Measurements from ENCODE around the gene XPO6. TPM values are rescaled to one million over a fixed set of nuclear protein-coding genes. Genes with fewer than 3 reads are reported as not detected.

XPO6 gene
- total and polyA plus RNA-seq, 12 donors: 61.1 to 194 (median 95.8) TPM

DNA sequence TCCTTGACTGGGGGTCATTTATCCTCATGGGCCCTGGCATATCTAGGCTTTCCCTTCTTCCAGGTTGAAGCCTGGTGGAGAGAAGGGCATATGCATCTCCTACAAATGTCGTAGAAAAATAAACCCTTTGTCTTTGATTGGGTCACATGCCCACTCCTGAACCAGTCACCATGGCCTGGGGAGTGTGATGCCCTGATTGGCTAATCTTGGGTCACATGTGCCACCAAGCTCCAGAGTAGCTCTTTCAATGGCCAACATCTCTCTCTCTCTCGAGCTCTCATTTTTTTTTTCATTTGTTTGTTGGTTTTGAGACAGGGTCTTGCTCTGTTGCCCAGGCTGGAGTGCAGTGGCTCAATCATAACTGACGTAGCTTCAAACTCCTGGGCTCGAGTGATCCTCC, 5.6 kb upstream of the XPO6 start:
- Histone ChIP-seq H3K27me3 (no peaks in the 10 kb centered on the region), H3K27ac (no peak overlapping the region), H3K9me3 (replicated peaks in 1 of 3) (no peaks in the 10 kb centered on the region), H3K36me3 (replicated peaks in 1 of 2) (no peaks in the 10 kb centered on the region), H3K4me1 (replicated peaks in 1 of 2) (peaks cover 0 to 4% of the 10 kb centered on the region in 2 donors), H3K4me3 (no peak overlapping the region)
- 82 to 92% (median 88%) methylated on average over 4 of the region's 4 CpGs for WGBS, 4 donors
- TF ChIP-seq, protein P1, sequence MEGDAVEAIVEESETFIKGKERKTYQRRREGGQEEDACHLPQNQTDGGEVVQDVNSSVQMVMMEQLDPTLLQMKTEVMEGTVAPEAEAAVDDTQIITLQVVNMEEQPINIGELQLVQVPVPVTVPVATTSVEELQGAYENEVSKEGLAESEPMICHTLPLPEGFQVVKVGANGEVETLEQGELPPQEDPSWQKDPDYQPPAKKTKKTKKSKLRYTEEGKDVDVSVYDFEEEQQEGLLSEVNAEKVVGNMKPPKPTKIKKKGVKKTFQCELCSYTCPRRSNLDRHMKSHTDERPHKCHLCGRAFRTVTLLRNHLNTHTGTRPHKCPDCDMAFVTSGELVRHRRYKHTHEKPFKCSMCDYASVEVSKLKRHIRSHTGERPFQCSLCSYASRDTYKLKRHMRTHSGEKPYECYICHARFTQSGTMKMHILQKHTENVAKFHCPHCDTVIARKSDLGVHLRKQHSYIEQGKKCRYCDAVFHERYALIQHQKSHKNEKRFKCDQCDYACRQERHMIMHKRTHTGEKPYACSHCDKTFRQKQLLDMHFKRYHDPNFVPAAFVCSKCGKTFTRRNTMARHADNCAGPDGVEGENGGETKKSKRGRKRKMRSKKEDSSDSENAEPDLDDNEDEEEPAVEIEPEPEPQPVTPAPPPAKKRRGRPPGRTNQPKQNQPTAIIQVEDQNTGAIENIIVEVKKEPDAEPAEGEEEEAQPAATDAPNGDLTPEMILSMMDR (IDR thresholded peaks at IDR 0.05): no peak
- TF ChIP-seq POLR2A (IDR thresholded peaks at IDR 0.05): no peak
- intact Hi-C loops (cut with DNase I): no loop called here
- no peak for DNase-seq

DNA sequence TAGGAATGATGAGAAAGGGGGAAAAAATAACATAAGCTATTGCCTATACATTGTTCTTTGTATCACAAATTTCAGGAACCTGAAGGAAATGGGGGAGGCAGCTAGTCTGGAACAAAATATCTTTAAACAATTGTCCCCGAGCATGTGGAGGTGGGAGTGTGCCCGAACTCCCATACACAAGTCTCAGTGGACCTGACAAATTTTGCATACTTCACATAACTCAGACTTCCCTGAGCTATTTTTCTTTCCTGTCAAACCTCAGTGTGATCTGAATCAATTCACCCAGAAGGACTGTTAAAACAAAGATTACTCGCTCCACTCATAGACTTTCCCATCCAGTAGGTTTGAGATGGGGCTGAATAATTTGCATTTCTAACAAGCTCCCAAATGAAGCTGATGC, 1.6 kb upstream of the XPO6 start:
- WGBS, 4 donors: 73 to 79% (median 75%) methylated on average over 3 of the region's 3 CpGs
- intact Hi-C loops (cut with DNase I): no loop called here

DNA sequence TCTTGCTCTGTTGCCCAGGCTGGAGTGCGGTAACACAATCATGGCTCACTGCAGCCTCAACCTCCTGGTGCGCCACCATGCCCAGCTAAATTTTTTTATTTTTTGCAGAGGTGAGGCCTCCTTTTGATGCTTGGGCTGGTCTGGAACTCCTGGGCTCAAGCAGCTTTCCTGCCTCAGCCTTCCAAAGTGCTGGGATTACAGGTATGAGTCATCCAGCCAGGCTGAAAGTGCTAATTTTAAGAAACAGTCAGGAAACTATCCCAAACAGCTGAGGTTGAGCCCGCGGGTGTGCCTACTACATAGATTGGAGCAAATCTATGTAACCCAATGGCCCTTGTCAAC, 738 bp upstream of the XPO6 start:
- TF ChIP-seq, protein P1 (IDR thresholded peaks at IDR 0.05): no peak
- no peak for TF ChIP-seq POLR2A (IDR thresholded peaks at IDR 0.05)
- H3K27me3 ChIP-seq: no peaks in the 10 kb centered on the region
- H3K9me3 ChIP-seq (replicated peaks in 1 of 3): no peaks in the 10 kb centered on the region
- DNase-seq: peak in 4 of 7 donors; percentile 8 to 62 (median 27)
- H3K4me3 ChIP-seq: peak overlapping the region in 2 of 4 donors; percentile 70 to 97
- intact Hi-C loops (cut with DNase I): no loop called here
- H3K4me1 ChIP-seq (replicated peaks in 1 of 2): peaks cover 9 to 30% of the 10 kb centered on the region in 2 donors
- WGBS, 4 donors: 72 to 86% (median 80%) methylated on average over 4 of the region's 4 CpGs
- no peaks in the 10 kb centered on the region for H3K36me3 ChIP-seq (replicated peaks in 1 of 2)
- peak overlapping the region in 3 of 5 donors; percentile 15 to 95 (median 48) for H3K27ac ChIP-seq

More for the DNA sequence above, 1.6 kb upstream of the XPO6 start:
- no peak for TF ChIP-seq POLR2A (IDR thresholded peaks at IDR 0.05)
- TF ChIP-seq, protein P1 (IDR thresholded peaks at IDR 0.05): no peak
- peaks cover 5 to 29% of the 10 kb centered on the region in 2 donors for H3K4me1 ChIP-seq (replicated peaks in 1 of 2)
- H3K27me3 ChIP-seq: no peaks in the 10 kb centered on the region
- no peak for DNase-seq
- no peak overlapping the region for H3K4me3 ChIP-seq
- no peak overlapping the region for H3K27ac ChIP-seq
- no peaks in the 10 kb centered on the region for H3K9me3 ChIP-seq (replicated peaks in 1 of 3)
- no peaks in the 10 kb centered on the region for H3K36me3 ChIP-seq (replicated peaks in 1 of 2)

DNA sequence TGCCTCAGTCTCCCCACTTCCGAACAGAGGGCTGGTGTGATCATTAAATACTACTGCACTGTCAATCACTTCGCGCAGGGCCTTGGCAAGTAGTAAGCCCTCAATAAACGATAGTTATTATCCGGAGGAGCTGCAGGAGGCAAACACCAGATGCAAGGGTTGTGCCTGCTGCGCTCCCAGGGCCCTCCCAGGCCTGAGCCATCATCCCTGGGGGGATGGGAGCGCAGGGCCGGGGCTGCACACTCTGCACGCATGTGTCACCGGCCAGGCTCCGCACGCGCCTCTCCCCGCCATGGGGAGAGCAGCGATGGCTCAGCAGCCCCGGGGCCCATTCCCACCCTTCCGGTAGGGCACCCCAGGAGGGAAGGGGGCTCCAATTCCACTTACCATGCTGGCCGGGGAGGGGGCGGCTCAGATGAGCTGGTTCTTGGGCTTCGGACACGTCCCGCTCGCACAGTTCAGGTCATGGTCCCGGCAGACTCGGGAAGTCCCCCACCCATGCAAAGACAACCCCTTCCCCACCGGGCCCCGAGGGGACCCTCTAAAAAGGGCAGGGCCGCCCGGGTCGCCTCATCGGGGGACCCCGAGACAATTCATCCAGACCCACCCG, 681 bp downstream of the XPO6 start:
- peak overlapping the region in 4 of 5 donors; percentile 68 to 95 (median 87) for H3K27ac ChIP-seq
- H3K27me3 ChIP-seq: no peaks in the 10 kb centered on the region
- H3K4me3 ChIP-seq: peak overlapping the region; percentile 21 to 97 (median 60)
- peaks cover 12 to 35% of the 10 kb centered on the region in 2 donors for H3K4me1 ChIP-seq (replicated peaks in 1 of 2)
- H3K9me3 ChIP-seq (replicated peaks in 1 of 3): no peaks in the 10 kb centered on the region
- H3K36me3 ChIP-seq (replicated peaks in 1 of 2): no peaks in the 10 kb centered on the region
- intact Hi-C loops (cut with DNase I): no loop called here
- peak; percentile 77 to 89 (median 85) for DNase-seq
- TF ChIP-seq, protein P1 (IDR thresholded peaks at IDR 0.05): no peak
- peak in 1 of 2 donors; percentile 41 for TF ChIP-seq POLR2A (IDR thresholded peaks at IDR 0.05)
- 1 to 8% (median 3%) methylated on average over 3 to 33 of the region's 33 CpGs for WGBS, 4 donors
